Lower lobe of right lung (tissue), 2 donors: ENCODE results near the gene GGNBP2. TPM values are rescaled to one million over a fixed set of nuclear protein-coding genes. Genes with fewer than 3 reads are reported as not detected.

Source experiments
- ATAC-seq, 2 donors: fragments of 200-7000 bp; cut with Tn5 transposase; one replicate each; pipeline ENCODE4 v1.9.1; 2020 to 2022; ENCODE audit warnings: mild to moderate bottlenecking in 2 of 2, moderate library complexity in 2 of 2
- DNase-seq: peaks from one replicate; pipeline ENCODE4 v3.0.0-alpha.2; 2020
- H3K27ac ChIP-seq: fragments of 200-600 bp; one replicate; pipeline ENCODE4 v1.8.0; 2022
- H3K27me3 ChIP-seq: fragments of 200-600 bp; one replicate; pipeline ENCODE4 v1.8.0; 2022; ENCODE audit warnings: low read depth
- H3K36me3 ChIP-seq: fragments of 200-600 bp; one replicate; pipeline ENCODE4 v1.8.0; 2022; ENCODE audit warnings: mild to moderate bottlenecking
- H3K4me1 ChIP-seq: fragments of 200-600 bp; one replicate; pipeline ENCODE4 v1.8.0; 2022
- H3K4me3 ChIP-seq: fragments of 200-600 bp; one replicate; pipeline ENCODE4 v1.8.0; 2022; ENCODE audit warnings: mild to moderate bottlenecking
- H3K9me3 ChIP-seq: fragments of 200-600 bp; one replicate; pipeline ENCODE4 v1.8.0; 2022
- CTCF ChIP-seq: fragments of 200-600 bp; IDR thresholded peaks from one replicate; pipeline ENCODE4 v1.8.0; 2022; ENCODE audit warnings: antibody characterized with exemption, mild to moderate bottlenecking
- intact Hi-C: fragments of 100-400 bp; cut with DNase I; formaldehyde crosslinking; loops from one replicate; pipeline ENCODE4 v1.11.0; 2022
- total RNA-seq: library from RNA; stranded (reverse); fragmentation: NEBNext Ultra II Directional; extraction: Animal tissue kit (Norgen Biotek cat#: 25700); gene quantifications from one replicate; pipeline ENCODE4 v1.2.1, GENCODE V29; 2021
- donor health status: DM: no; HTN: yes; CAD: no; lungs with severe emphysema.

Gene GGNBP2
- total RNA-seq, 1 donor from 2014 or later = 74.8 TPM

- Histone ChIP-seq H3K4me3 (no peak overlapping the region), H3K27me3 (peaks cover 17% of the 10 kb centered on the region), H3K27ac (no peak overlapping the region), H3K9me3 (no peaks in the 10 kb centered on the region), H3K36me3 (no peaks in the 10 kb centered on the region), H3K4me1 (no peaks in the 10 kb centered on the region)
- ATAC-seq (no peak), DNase-seq (no peak)
- intact Hi-C loops = no loop called here
- TF ChIP-seq CTCF = no peak
These were observed 73.1 kb downstream of the GGNBP2 start for GRCh38 chr17:36617773-36618172.

- H3K36me3 ChIP-seq = no peaks in the 10 kb centered on the region
- H3K27me3 ChIP-seq = peaks cover 5% of the 10 kb centered on the region
- ATAC-seq (no peak), DNase-seq (no peak)
- TF ChIP-seq CTCF = no peak
- H3K9me3 ChIP-seq = no peaks in the 10 kb centered on the region
- H3K4me3 ChIP-seq = no peak overlapping the region
- intact Hi-C loops = no loop called here
- no peak overlapping the region for H3K27ac ChIP-seq
- H3K4me1 ChIP-seq = no peaks in the 10 kb centered on the region
These were observed 78.6 kb downstream of the GGNBP2 start for GRCh38 chr17:36623281-36623680.

- Histone ChIP-seq H3K27me3 (peaks cover 7% of the 10 kb centered on the region), H3K36me3 (no peaks in the 10 kb centered on the region), H3K27ac (no peak overlapping the region), H3K4me3 (no peak overlapping the region), H3K9me3 (no peaks in the 10 kb centered on the region), H3K4me1 (no peaks in the 10 kb centered on the region)
- DNase-seq = no peak
- ATAC-seq = no peak
- no peak for TF ChIP-seq CTCF
- intact Hi-C loops = no loop called here
These were observed 80.5 kb downstream of the GGNBP2 start for GRCh38 chr17:36625188-36625587.

- H3K27me3 ChIP-seq = peaks cover 7% of the 10 kb centered on the region
- H3K36me3 ChIP-seq = no peaks in the 10 kb centered on the region
- no peaks in the 10 kb centered on the region for H3K4me1 ChIP-seq
- no peak overlapping the region for H3K27ac ChIP-seq
- ATAC-seq = no peak
- H3K9me3 ChIP-seq = no peaks in the 10 kb centered on the region
- no peak overlapping the region for H3K4me3 ChIP-seq
- no peak for DNase-seq
- intact Hi-C loops = no loop called here
- no peak for TF ChIP-seq CTCF
These were observed 82.4 kb downstream of the GGNBP2 start for GRCh38 chr17:36627101-36627500.

GRCh38 chr17:36628576-36628975, 83.9 kb downstream of the GGNBP2 start:
- Histone ChIP-seq H3K27me3 (peaks cover 7% of the 10 kb centered on the region), H3K27ac (no peak overlapping the region), H3K4me1 (no peaks in the 10 kb centered on the region), H3K9me3 (no peaks in the 10 kb centered on the region), H3K36me3 (no peaks in the 10 kb centered on the region), H3K4me3 (no peak overlapping the region)
- intact Hi-C loops = no loop called here
- ATAC-seq (no peak), DNase-seq (no peak)
- TF ChIP-seq CTCF = no peak

GRCh38 chr17:36629252-36629847, 84.6 kb downstream of the GGNBP2 start:
- Histone ChIP-seq H3K27me3 (peaks cover 12% of the 10 kb centered on the region), H3K9me3 (no peaks in the 10 kb centered on the region), H3K36me3 (no peaks in the 10 kb centered on the region), H3K27ac (no peak overlapping the region), H3K4me1 (no peaks in the 10 kb centered on the region), H3K4me3 (no peak overlapping the region)
- DNase-seq = peak; percentile 77
- peak; percentile 88 to 92 for ATAC-seq
- peak; percentile 100 for TF ChIP-seq CTCF
- intact Hi-C loops = no loop called here
